ENCODE data around the gene TSNAXIP1. TPM values are rescaled to one million over a fixed set of nuclear protein-coding genes. Genes with fewer than 3 reads are reported as not detected.

TSNAXIP1 gene
- total and polyA plus RNA-seq, 9 of the 15 experiments (the other 6 are each of a cell fraction or from before 2014, with no cell fraction given): 0.03 to 0.24 (median 0.11) TPM; not detected in 4

DNA sequence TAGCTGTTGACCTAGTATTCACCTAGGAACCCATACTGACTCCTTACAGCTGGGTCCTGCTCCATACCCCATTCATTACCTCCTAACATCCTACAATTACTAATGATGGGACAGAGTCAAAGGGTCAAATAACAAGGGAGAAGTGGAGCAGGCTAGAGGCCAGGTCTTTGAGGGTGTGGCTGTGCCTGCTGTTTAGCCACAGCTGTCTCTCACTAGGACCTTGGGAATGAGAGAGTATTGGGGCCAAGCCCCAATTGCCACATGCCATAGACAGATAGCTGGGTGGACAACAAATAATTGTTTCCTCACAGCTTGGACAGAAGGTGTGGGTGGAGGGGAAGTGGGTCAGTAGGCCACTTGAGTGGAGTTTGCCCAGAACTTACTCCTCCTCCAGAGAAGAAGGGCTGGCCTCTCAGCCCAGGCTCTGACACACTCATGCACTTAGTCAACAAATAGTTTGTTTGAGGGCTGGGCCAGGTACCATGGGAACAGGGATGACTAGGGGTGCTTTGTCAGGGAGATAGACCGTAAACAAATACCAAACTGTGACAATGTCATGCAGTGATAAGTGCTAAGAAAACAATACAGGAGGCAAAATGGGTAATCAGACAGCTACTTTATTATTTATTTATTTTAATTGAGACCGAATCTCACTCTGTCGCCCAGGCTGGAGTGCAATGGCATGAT, 51.0 kb downstream of the TSNAXIP1 start (continued):
- TF ChIP-seq BHLHE40 (IDR thresholded peaks at IDR 0.05; ENCODE audit: low read length) (0 out of 2 replicates have a peak, but pooled peaks have one; percentile 6), NR2C2 (CRISPR knock-in tag; IDR thresholded peaks at IDR 0.05) (no peak), NR2C2 (tag; IDR thresholded peaks at IDR 0.05) (peak; percentile 24; the same call in 1 of the 2 replicates), POU5F1 (IDR thresholded peaks at IDR 0.05; ENCODE audit: borderline replicate concordance, low read depth, low read length, partially characterized antibody) (no peak), ZNF175 (CRISPR knock-in tag; IDR thresholded peaks at IDR 0.05; ENCODE audit: low read depth) (no peak), SMARCE1 (IDR thresholded peaks at IDR 0.05) (peak; percentile 39; the same call in 1 of the 2 replicates), NEUROD1 (IDR thresholded peaks at IDR 0.05; ENCODE audit: borderline replicate concordance, low read depth, low read length, partially characterized antibody) (peak; percentile 72), MXI1 (IDR thresholded peaks at IDR 0.05; ENCODE audit: low read depth, low read length) (peak; percentile 92), CREB1 (IDR thresholded peaks at IDR 0.05) (no peak), CREB1 (CRISPR knock-in tag; IDR thresholded peaks at IDR 0.05) (no peak), CBX1 (IDR thresholded peaks at IDR 0.05; ENCODE audit: low read depth) (no peak), GABPA (tag; conservative IDR thresholded peaks at IDR 0.05; ENCODE audit: low read depth) (0 out of 2 replicates have a peak, but pooled peaks have one; percentile 10), JUND (IDR thresholded peaks at IDR 0.05; ENCODE audit: borderline replicate concordance, low read depth, low read length) (peak; percentile 43; the same call in 1 of the 2 replicates), JUND (tag; IDR thresholded peaks at IDR 0.05; ENCODE audit: borderline replicate concordance, low read depth, low read length) (no peak; the same call in 2 of the 3 replicates), ZFX (CRISPR knock-in tag; IDR thresholded peaks at IDR 0.05) (peak; percentile 41; the same call in 1 of the 2 replicates), LARP7 (IDR thresholded peaks at IDR 0.05) (no peak), NFE2 (IDR thresholded peaks at IDR 0.05; ENCODE audit: low read depth) (no peak)
- TF ChIP-seq, protein P1, sequence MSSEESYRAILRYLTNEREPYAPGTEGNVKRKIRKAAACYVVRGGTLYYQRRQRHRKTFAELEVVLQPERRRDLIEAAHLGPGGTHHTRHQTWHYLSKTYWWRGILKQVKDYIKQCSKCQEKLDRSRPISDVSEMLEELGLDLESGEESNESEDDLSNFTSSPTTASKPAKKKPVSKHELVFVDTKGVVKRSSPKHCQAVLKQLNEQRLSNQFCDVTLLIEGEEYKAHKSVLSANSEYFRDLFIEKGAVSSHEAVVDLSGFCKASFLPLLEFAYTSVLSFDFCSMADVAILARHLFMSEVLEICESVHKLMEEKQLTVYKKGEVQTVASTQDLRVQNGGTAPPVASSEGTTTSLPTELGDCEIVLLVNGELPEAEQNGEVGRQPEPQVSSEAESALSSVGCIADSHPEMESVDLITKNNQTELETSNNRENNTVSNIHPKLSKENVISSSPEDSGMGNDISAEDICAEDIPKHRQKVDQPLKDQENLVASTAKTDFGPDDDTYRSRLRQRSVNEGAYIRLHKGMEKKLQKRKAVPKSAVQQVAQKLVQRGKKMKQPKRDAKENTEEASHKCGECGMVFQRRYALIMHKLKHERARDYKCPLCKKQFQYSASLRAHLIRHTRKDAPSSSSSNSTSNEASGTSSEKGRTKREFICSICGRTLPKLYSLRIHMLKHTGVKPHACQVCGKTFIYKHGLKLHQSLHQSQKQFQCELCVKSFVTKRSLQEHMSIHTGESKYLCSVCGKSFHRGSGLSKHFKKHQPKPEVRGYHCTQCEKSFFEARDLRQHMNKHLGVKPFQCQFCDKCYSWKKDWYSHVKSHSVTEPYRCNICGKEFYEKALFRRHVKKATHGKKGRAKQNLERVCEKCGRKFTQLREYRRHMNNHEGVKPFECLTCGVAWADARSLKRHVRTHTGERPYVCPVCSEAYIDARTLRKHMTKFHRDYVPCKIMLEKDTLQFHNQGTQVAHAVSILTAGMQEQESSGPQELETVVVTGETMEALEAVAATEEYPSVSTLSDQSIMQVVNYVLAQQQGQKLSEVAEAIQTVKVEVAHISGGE (CRISPR knock-in tag; IDR thresholded peaks at IDR 0.05): peak in 1 of 3 experiments; percentile 53; a peak in 2 of 6 replicates
- TF ChIP-seq, protein P2, sequence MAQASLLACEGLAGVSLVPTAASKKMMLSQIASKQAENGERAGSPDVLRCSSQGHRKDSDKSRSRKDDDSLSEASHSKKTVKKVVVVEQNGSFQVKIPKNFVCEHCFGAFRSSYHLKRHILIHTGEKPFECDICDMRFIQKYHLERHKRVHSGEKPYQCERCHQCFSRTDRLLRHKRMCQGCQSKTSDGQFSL (CRISPR knock-in tag; IDR thresholded peaks at IDR 0.05): no peak
- TF ChIP-seq, protein P2 (tag; IDR thresholded peaks at IDR 0.05): no peak
- TF ChIP-seq, protein P3, sequence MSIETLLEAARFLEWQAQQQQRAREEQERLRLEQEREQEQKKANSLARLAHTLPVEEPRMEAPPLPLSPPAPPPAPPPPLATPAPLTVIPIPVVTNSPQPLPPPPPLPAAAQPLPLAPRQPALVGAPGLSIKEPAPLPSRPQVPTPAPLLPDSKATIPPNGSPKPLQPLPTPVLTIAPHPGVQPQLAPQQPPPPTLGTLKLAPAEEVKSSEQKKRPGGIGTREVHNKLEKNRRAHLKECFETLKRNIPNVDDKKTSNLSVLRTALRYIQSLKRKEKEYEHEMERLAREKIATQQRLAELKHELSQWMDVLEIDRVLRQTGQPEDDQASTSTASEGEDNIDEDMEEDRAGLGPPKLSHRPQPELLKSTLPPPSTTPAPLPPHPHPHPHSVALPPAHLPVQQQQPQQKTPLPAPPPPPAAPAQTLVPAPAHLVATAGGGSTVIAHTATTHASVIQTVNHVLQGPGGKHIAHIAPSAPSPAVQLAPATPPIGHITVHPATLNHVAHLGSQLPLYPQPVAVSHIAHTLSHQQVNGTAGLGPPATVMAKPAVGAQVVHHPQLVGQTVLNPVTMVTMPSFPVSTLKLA (conservative IDR thresholded peaks at IDR 0.05): peak in 1 of 2 experiments; percentile 70; a peak in 2 of 4 replicates

All from K562 (cell line).